Keratinocyte (primary cell): ENCODE data around the gene RAB11FIP3.
"Not testable (repeated sequence)": the region's sequence is repeated elsewhere in the genome, so short reads cannot be mapped to it uniquely, and the experiment has no call there.

ENCODE experiments used
- EZH2 ChIP-seq: IDR thresholded peaks from one replicate; pipeline ENCODE4 v1.6.1; 2012; ENCODE audit warnings: inconsistent platforms, mild to moderate bottlenecking, low read length, moderate library complexity
- TF ChIP-seq, protein P1 (sequence below), 3 experiments: IDR thresholded peaks in 1 of 3; conservative IDR thresholded peaks in 1 of 3; optimal IDR thresholded peaks in 1 of 3; 2 replicates in 2 of 3; 3 replicates in 1 of 3; pipeline versions ENCODE3 to v1.5.1; 2011; ENCODE audit warnings: low read length in 3 of 3, mild to moderate bottlenecking in 3 of 3, moderate library complexity in 2 of 3, control low read depth in 1 of 3, inconsistent platforms in 1 of 3; ENCODE audit not compliant: insufficient read depth in 2 of 3; ENCODE audit errors: extremely low read depth in 1 of 3

GRCh38 chr16:415170-415498 is 10.3 kb upstream of the RAB11FIP3 start:
- TF ChIP-seq, protein P1, sequence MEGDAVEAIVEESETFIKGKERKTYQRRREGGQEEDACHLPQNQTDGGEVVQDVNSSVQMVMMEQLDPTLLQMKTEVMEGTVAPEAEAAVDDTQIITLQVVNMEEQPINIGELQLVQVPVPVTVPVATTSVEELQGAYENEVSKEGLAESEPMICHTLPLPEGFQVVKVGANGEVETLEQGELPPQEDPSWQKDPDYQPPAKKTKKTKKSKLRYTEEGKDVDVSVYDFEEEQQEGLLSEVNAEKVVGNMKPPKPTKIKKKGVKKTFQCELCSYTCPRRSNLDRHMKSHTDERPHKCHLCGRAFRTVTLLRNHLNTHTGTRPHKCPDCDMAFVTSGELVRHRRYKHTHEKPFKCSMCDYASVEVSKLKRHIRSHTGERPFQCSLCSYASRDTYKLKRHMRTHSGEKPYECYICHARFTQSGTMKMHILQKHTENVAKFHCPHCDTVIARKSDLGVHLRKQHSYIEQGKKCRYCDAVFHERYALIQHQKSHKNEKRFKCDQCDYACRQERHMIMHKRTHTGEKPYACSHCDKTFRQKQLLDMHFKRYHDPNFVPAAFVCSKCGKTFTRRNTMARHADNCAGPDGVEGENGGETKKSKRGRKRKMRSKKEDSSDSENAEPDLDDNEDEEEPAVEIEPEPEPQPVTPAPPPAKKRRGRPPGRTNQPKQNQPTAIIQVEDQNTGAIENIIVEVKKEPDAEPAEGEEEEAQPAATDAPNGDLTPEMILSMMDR (optimal IDR thresholded peaks at IDR 0.05 in 1 of 3, IDR thresholded peaks at IDR 0.05 in 1 of 3, conservative IDR thresholded peaks at IDR 0.05 in 1 of 3; ENCODE audit: extremely low read depth in 1 of 3, insufficient read depth in 2 of 3, low read length in 3 of 3) = not testable (repeated sequence)
- TF ChIP-seq EZH2 = not testable (repeated sequence)
